SK-N-MC (cell line): ENCODE measurements around the gene MFN1.
A peak's percentile ranks its signal among the peaks of the same experiment; 100 is the strongest.

ENCODE experiments used
- EZH2 ChIP-seq: fragments of 200-600 bp; sonication (generic); IDR thresholded peaks from one replicate; pipeline ENCODE4 v1.6.1; 2017; ENCODE audit warnings: antibody characterized with exemption
- FOXP2 ChIP-seq: optimal IDR thresholded peaks from 2 replicates; pipeline ENCODE3; 2011; ENCODE audit warnings: mild to moderate bottlenecking, moderate library complexity; ENCODE audit not compliant: insufficient read depth; ENCODE audit errors: extremely low read length, control extremely low read depth
- POLR2AphosphoS5 ChIP-seq: IDR thresholded peaks from 2 replicates; pipeline ENCODE4 v1.6.1; 2012; ENCODE audit warnings: mild to moderate bottlenecking, low read depth, low read length, borderline replicate concordance

DNA sequence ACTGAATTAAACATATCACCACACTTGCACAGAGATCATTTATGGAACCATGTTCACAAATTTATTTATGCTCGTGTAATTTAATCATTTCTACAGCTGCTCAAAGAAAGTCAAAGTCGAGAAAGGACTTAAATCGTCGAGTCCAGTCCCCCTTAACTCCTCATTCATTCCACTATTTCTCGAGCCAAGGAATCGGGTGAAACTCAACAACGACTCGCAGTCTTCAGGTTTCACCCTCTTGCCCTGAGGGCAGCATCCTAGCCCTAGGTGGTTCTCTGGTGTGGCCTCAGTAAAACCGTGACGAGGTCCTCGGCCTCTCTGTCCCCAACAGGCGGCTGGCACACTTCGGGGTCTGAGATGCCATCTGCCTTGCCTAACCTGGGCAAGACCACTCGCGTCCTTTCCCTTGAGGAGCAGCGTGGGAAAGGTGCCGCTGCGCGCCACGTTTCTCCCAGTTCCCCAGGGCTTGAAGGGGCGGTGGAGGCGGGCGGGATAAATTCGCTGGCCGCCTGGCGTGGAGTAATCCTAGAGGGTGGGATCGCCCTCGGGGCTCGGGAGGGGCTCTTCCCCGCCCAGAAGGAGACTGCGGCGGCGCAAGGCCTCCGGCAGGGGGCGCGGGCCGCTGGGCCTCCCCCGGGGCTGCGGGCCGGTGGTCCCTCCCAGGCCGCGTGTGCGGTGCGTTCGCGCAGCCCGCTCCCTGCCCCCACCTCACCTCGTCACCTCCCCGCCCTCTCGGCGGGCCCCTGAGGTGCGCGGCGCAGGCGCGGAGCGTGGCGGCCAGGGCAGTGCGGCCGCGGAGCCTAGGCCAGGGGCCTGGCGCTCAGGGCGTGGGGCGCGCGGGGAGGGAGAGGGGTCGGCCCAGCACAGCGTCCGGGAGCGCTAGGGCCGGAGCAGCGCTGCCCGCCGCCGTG is 25.0 kb upstream of the MFN1 start, which contains the start of gene ZNF639:
- TF ChIP-seq EZH2 = no peak
- peak; percentile 72 for TF ChIP-seq POLR2AphosphoS5
- TF ChIP-seq FOXP2 = no peak
